OCI-LY3 (cell line): ENCODE results near the gene HCRTR1.

Source experiments
- EZH2phosphoT487 ChIP-seq: fragments of 200-600 bp; shearing (Covaris generic); IDR thresholded peaks from 2 replicates; pipeline ENCODE4 v1.6.1; 2018; ENCODE audit warnings: antibody characterized with exemption, mixed run types, low read depth
- TF ChIP-seq, protein P1 (sequence below): fragments of 200-600, 300-600 bp; sonication (generic); IDR thresholded peaks from 2 replicates; pipeline ENCODE4 v1.5.1; 2014; ENCODE audit warnings: antibody characterized with exemption, low read length, low read depth

DNA sequence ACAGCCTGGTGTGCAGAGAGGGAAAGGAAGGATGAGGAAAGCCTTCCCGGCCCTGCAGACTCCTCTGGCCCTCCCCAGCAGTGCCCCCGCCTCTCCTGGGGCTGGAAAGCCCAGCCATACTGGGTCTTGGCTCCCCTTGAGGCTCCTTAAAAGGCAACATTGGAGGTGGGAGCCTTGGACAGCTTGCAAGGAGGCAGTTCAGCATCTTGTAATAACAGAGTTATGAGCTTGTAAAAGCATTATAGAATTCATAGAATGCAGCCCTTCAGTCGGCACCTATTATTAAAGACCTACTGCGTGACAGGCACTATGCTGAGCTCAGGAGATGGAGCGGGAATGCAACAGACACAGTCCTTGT, 37.0 kb upstream of the HCRTR1 start:
- TF ChIP-seq, protein P1, sequence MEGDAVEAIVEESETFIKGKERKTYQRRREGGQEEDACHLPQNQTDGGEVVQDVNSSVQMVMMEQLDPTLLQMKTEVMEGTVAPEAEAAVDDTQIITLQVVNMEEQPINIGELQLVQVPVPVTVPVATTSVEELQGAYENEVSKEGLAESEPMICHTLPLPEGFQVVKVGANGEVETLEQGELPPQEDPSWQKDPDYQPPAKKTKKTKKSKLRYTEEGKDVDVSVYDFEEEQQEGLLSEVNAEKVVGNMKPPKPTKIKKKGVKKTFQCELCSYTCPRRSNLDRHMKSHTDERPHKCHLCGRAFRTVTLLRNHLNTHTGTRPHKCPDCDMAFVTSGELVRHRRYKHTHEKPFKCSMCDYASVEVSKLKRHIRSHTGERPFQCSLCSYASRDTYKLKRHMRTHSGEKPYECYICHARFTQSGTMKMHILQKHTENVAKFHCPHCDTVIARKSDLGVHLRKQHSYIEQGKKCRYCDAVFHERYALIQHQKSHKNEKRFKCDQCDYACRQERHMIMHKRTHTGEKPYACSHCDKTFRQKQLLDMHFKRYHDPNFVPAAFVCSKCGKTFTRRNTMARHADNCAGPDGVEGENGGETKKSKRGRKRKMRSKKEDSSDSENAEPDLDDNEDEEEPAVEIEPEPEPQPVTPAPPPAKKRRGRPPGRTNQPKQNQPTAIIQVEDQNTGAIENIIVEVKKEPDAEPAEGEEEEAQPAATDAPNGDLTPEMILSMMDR = no peak
- TF ChIP-seq EZH2phosphoT487 = no peak
